ENCODE data around the gene POLG.

The POLG gene

DNA sequence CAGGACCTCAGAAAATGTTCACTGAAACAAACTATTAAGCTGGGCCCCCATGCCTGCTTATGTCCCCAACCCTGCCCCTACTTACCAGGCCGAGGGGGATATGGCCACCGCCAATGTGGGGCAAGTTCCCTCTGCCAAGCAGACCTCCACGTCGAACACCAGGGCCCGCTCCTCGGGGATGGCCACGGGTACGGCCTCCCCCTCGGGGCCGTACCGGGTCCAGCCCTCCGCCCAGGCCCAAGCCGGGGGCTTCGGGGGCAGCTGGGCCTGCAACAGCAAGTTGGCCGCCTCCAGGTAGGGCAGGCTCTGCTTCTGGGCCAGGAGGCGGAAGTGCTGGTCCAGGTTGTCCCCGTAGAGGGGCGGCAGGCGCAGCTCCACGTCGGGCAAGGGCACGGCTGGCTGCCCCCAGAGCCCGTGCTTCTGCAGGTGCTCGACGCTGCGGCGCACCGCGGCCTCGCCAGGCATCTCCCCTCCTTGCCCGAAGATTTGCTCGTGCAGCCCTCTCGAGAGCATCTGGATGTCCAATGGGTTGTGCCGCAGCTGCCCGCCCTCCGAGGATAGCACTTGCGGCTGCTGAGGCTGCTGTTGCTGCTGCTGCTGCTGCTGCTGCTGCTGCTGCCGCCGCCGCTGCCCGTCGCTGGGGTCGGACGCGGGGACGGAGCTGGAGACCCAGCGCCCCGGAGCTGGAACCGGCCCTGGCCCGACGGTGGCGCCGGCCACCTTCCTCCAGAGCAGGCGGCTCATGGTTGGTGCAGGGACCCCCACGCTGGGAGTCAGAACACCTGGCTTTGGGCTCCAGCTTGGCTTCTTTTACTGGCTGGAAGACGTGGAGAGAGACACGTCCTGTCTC is 1.4 kb downstream of the POLG start:
- H3K4me3 ChIP-seq (ENCODE audit: insufficient read depth, low read depth, low read length, poor library complexity, severe bottlenecking) = peak overlapping the region; percentile 73
- peaks cover 53% of the 10 kb centered on the region for H3K4me1 ChIP-seq (ENCODE audit: control insufficient read depth, insufficient read depth, low read length, poor library complexity, severe bottlenecking)
- no peaks in the 10 kb centered on the region for H3K27me3 ChIP-seq (replicated peaks; ENCODE audit: control insufficient read depth, insufficient read depth, low read length, poor library complexity, severe bottlenecking)
- H3K36me3 ChIP-seq (ENCODE audit: control insufficient read depth, insufficient read depth, low read length) = peaks cover 42% of the 10 kb centered on the region
- no peaks in the 10 kb centered on the region for H3K9me3 ChIP-seq (ENCODE audit: control insufficient read depth, low read length)
- peak overlapping the region; percentile 81 for H3K27ac ChIP-seq (ENCODE audit: insufficient read depth, low read length, poor library complexity, severe bottlenecking)
- DNase-seq = no peak

DNA sequence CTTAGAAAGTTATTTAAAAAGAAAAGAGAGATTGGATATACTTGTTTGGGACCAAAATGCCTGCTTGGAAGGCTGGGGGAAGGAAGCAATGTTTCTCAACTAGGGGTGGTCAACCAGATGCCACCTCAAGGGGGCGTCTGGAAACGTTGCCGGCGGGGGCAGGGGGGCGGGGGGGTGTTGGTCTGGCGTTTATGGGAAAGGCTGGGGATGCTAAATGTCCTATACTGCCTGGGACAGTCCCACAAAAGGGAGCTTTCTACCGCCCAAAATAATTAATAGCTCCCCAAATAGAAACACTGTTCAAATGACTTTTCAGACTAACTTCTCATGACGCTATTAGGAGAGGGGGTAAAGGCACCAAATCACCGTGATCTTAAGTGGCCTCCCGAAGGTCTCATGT is 2.2 kb downstream of the POLG start:
- H3K9me3 ChIP-seq (ENCODE audit: control insufficient read depth, low read length) = no peaks in the 10 kb centered on the region
- H3K4me1 ChIP-seq (ENCODE audit: control insufficient read depth, insufficient read depth, low read length, poor library complexity, severe bottlenecking) = peaks cover 53% of the 10 kb centered on the region
- no peak for DNase-seq
- no peak overlapping the region for H3K4me3 ChIP-seq (ENCODE audit: insufficient read depth, low read depth, low read length, poor library complexity, severe bottlenecking)
- H3K36me3 ChIP-seq (ENCODE audit: control insufficient read depth, insufficient read depth, low read length) = peaks cover 49% of the 10 kb centered on the region
- H3K27ac ChIP-seq (ENCODE audit: insufficient read depth, low read length, poor library complexity, severe bottlenecking) = no peak overlapping the region
- H3K27me3 ChIP-seq (replicated peaks; ENCODE audit: control insufficient read depth, insufficient read depth, low read length, poor library complexity, severe bottlenecking) = no peaks in the 10 kb centered on the region

DNA sequence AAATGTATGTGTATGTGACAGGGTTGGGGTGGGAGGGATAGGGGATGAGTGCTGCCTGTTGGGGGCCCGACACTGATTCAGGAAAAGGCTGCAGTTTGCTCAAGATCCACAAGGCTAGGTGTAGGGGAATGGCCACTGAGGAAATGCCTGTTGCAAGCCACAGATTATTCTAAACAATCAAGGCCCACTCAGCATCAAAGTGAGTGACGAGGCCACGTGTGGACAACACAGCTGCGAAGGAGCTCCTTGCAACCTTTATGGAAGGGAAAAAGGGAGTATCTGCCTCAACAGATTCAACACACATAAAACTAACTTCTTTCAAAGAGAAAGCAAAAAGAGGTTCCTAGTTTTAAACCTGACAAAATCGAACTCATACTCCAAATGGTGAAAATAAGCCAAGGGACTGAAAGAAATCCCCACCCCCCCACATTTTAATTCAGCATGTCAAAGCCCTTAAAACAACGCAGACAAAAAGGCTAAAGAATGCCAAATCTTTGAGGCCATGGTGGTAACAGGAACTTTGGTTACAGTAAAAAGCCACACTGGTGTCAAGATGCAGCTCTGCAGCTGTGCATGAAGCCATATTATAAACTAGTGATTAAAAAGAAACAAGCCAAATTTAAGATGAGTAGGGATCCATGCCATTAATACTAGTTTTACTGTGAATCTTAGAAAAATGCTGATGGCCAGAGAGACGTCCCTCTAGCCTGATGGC is 3.6 kb downstream of the POLG start:
- DNase-seq = no peak
- peaks cover 63% of the 10 kb centered on the region for H3K36me3 ChIP-seq (ENCODE audit: control insufficient read depth, insufficient read depth, low read length)
- no peak overlapping the region for H3K4me3 ChIP-seq (ENCODE audit: insufficient read depth, low read depth, low read length, poor library complexity, severe bottlenecking)
- peaks cover 53% of the 10 kb centered on the region for H3K4me1 ChIP-seq (ENCODE audit: control insufficient read depth, insufficient read depth, low read length, poor library complexity, severe bottlenecking)
- no peaks in the 10 kb centered on the region for H3K27me3 ChIP-seq (replicated peaks; ENCODE audit: control insufficient read depth, insufficient read depth, low read length, poor library complexity, severe bottlenecking)
- H3K9me3 ChIP-seq (ENCODE audit: control insufficient read depth, low read length) = no peaks in the 10 kb centered on the region
- H3K27ac ChIP-seq (ENCODE audit: insufficient read depth, low read length, poor library complexity, severe bottlenecking) = no peak overlapping the region

DNA sequence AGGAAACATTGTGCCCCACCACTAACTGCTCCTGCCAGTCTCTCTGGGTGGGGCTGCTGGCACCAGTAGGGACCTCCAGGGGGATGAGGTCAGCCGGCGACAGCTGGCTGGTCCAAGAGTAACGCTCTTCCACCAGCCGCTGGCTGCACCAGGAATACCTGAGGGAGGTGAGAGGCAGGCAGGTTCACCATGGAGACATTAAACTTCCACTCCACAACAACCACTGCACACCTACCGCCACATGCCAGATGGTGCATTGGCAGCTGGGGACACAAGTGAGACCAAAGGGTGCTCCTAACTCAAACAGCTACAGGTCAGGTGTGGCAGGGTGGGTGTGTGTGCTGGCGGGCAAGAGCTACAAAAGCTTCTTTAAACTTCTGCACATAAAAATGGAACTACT is 4.5 kb downstream of the POLG start:
- H3K9me3 ChIP-seq (ENCODE audit: control insufficient read depth, low read length) = no peaks in the 10 kb centered on the region
- no peak for DNase-seq
- no peak overlapping the region for H3K4me3 ChIP-seq (ENCODE audit: insufficient read depth, low read depth, low read length, poor library complexity, severe bottlenecking)
- H3K36me3 ChIP-seq (ENCODE audit: control insufficient read depth, insufficient read depth, low read length) = peaks cover 73% of the 10 kb centered on the region
- peaks cover 48% of the 10 kb centered on the region for H3K4me1 ChIP-seq (ENCODE audit: control insufficient read depth, insufficient read depth, low read length, poor library complexity, severe bottlenecking)
- no peak overlapping the region for H3K27ac ChIP-seq (ENCODE audit: insufficient read depth, low read length, poor library complexity, severe bottlenecking)
- H3K27me3 ChIP-seq (replicated peaks; ENCODE audit: control insufficient read depth, insufficient read depth, low read length, poor library complexity, severe bottlenecking) = no peaks in the 10 kb centered on the region

DNA sequence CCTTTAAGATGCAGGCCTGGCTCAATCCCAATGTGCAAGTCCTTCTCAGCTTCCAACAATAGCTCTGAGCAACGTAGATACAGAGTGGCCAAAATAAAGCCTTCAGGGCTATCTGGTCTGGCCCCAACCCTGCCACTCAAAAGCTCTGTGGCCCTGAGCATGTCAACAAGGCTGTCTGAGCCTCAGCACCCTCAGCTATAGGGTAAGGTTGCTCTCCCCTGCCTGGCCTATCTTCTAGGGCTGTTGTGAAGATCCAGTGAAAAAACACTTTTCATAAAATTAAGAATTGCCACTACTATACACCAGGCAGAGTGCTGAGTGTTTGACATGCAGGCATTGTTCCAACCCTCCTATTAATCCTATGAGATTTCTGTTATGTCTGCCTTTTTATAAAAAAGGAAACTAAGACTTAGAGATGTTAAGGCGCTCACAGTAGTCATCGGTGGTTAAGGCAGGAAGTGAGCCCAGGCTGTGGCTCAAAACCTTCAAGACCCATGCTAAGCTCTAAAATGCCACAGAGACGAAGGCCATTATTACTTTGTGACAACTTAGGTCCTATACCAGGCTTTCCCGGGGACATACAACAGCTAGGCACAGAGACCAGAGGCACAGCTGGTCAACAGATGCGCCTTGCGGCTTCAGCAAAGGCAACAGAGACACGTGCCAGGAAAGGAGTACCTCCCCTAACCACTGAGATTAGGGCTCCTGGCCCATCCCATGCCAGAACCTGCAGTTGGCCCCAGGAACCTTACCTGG is 5.1 kb downstream of the POLG start:
- peak overlapping the region; percentile 40 for H3K27ac ChIP-seq (ENCODE audit: insufficient read depth, low read length, poor library complexity, severe bottlenecking)
- H3K4me1 ChIP-seq (ENCODE audit: control insufficient read depth, insufficient read depth, low read length, poor library complexity, severe bottlenecking) = peaks cover 47% of the 10 kb centered on the region
- no peak overlapping the region for H3K4me3 ChIP-seq (ENCODE audit: insufficient read depth, low read depth, low read length, poor library complexity, severe bottlenecking)
- peaks cover 79% of the 10 kb centered on the region for H3K36me3 ChIP-seq (ENCODE audit: control insufficient read depth, insufficient read depth, low read length)
- peak in 1 of 3 donors; percentile 13 for DNase-seq
- no peaks in the 10 kb centered on the region for H3K9me3 ChIP-seq (ENCODE audit: control insufficient read depth, low read length)
- no peaks in the 10 kb centered on the region for H3K27me3 ChIP-seq (replicated peaks; ENCODE audit: control insufficient read depth, insufficient read depth, low read length, poor library complexity, severe bottlenecking)

DNA sequence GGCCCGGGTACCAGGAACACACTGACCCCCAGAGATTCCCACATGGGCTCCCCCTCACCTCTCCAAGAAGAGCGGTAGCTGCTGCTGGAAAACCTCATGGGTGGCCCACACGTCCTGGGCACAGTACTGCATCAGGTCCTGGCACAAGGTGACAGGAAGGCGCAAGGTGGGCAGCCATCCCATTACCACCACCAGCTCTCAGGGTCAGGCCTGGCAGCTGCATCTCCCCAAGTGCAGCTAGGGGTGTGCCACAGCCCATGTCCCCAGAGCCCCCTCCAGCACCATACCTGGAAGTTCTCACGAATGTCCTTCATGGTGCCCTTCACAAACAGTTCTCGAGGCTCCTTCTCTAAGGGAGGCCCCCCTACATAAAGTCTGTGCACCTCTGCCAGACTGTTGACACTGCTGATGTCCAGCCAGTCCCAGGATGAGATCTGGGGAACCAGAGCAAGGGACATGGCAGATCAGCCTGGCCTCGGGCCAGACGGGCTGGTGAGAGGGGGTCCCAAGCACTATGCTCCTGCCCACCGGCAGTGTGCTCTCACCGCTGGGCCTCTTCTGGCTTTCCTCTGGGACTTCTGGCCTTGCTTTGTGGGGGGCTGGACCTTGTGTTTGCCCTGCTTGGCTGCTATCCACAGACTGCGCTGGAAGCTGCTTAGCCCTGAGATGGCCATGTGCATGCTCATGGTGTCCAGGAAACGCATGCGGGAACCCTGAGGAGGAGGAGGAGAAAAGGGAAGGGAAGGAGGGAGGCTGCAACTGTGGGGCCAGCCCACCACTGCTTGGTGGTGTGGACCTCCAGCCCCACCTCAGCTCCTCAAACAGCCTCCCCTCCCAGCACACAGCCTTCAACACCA is 6.0 kb downstream of the POLG start:
- no peak overlapping the region for H3K27ac ChIP-seq (ENCODE audit: insufficient read depth, low read length, poor library complexity, severe bottlenecking)
- H3K36me3 ChIP-seq (ENCODE audit: control insufficient read depth, insufficient read depth, low read length) = peaks cover 88% of the 10 kb centered on the region
- DNase-seq = no peak
- no peaks in the 10 kb centered on the region for H3K9me3 ChIP-seq (ENCODE audit: control insufficient read depth, low read length)
- no peak overlapping the region for H3K4me3 ChIP-seq (ENCODE audit: insufficient read depth, low read depth, low read length, poor library complexity, severe bottlenecking)
- no peaks in the 10 kb centered on the region for H3K27me3 ChIP-seq (replicated peaks; ENCODE audit: control insufficient read depth, insufficient read depth, low read length, poor library complexity, severe bottlenecking)
- peaks cover 42% of the 10 kb centered on the region for H3K4me1 ChIP-seq (ENCODE audit: control insufficient read depth, insufficient read depth, low read length, poor library complexity, severe bottlenecking)

DNA sequence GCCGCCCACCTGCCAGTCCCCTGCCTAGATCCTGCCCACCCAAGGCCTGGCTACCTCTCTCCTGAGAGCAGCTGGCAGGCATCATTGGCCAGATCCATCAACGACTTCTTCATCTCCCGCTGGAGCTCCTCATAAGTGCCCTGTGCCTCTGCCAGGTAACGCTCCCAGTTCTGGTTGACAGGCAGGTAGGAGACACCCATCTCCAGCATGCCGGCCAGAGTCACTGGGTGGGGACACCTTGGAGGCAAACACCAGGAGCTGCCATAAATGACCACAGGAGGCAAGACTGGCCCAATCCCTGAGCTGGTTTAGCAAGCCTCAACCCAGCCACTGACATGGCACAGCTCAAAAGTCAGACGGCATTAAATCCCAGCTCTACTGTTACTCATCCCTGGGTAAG is 7.5 kb downstream of the POLG start:
- H3K36me3 ChIP-seq (ENCODE audit: control insufficient read depth, insufficient read depth, low read length) = peaks cover 93% of the 10 kb centered on the region
- no peak overlapping the region for H3K4me3 ChIP-seq (ENCODE audit: insufficient read depth, low read depth, low read length, poor library complexity, severe bottlenecking)
- DNase-seq = no peak
- H3K27me3 ChIP-seq (replicated peaks; ENCODE audit: control insufficient read depth, insufficient read depth, low read length, poor library complexity, severe bottlenecking) = no peaks in the 10 kb centered on the region
- no peak overlapping the region for H3K27ac ChIP-seq (ENCODE audit: insufficient read depth, low read length, poor library complexity, severe bottlenecking)
- H3K4me1 ChIP-seq (ENCODE audit: control insufficient read depth, insufficient read depth, low read length, poor library complexity, severe bottlenecking) = peaks cover 27% of the 10 kb centered on the region
- no peaks in the 10 kb centered on the region for H3K9me3 ChIP-seq (ENCODE audit: control insufficient read depth, low read length)

DNA sequence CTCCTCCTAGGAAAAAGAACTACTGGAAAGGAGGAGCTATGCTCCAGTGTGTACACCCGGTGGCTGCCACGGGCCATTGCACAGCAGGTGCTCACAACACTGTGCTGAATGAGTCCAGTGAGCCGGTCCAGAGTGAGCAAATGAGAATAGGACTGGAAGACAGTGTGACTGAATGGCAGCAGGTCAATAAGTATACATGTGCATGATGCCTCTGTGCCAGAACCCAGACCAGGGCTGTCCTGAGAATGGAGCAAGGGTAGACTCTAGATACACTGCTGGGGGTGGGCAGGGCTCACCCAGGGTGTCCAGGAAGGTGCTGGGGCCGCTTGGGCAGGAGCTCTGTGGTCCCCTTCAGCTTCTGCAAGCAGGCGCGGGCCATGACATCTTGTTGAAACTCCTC is 8.3 kb downstream of the POLG start:
- H3K4me3 ChIP-seq (ENCODE audit: insufficient read depth, low read depth, low read length, poor library complexity, severe bottlenecking) = no peak overlapping the region
- peaks cover 93% of the 10 kb centered on the region for H3K36me3 ChIP-seq (ENCODE audit: control insufficient read depth, insufficient read depth, low read length)
- H3K27ac ChIP-seq (ENCODE audit: insufficient read depth, low read length, poor library complexity, severe bottlenecking) = peak overlapping the region; percentile 13
- no peaks in the 10 kb centered on the region for H3K27me3 ChIP-seq (replicated peaks; ENCODE audit: control insufficient read depth, insufficient read depth, low read length, poor library complexity, severe bottlenecking)
- DNase-seq = no peak
- H3K9me3 ChIP-seq (ENCODE audit: control insufficient read depth, low read length) = no peaks in the 10 kb centered on the region
- H3K4me1 ChIP-seq (ENCODE audit: control insufficient read depth, insufficient read depth, low read length, poor library complexity, severe bottlenecking) = peaks cover 19% of the 10 kb centered on the region

DNA sequence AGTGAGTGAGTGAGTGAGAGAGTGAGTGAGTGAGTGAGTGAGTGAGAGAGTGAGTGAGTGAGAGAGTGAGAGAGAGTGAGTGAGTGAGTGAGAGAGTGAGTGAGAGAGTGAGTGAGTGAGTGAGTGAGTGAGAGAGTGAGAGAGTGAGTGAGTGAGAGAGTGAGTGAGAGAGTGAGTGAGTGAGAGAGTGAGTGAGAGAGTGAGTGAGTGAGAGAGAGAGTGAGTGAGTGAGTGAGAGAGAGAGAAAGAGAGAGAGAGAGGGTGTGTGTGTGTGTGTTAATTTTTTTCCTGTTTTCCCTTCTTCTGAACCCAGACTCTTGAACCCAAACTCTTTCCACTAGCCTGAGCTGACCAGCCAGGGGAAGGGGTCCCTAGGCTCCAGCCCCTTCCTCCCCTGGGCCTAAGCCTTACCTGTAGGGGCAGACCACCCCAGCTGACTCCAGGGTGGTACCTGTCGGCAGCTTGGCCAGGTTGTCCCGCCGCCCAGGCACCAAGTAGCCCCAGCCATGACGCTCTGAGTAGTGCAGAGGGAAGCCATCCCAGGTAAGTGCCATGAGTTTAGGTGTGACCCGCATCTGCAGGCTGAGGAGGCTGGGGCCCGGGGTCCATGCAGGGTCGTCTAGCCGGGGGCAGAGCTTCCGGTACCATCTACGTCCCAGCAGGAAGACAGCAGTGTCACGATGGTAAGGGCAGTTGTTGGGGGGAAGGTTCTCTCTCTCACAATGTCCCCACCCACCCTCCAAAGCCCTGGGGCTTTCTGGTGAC is 9.4 kb downstream of the POLG start:
- Histone ChIP-seq H3K9me3 (ENCODE audit: control insufficient read depth, low read length) (no peaks in the 10 kb centered on the region), H3K4me1 (ENCODE audit: control insufficient read depth, insufficient read depth, low read length, poor library complexity, severe bottlenecking) (peaks cover 11% of the 10 kb centered on the region), H3K27me3 (replicated peaks; ENCODE audit: control insufficient read depth, insufficient read depth, low read length, poor library complexity, severe bottlenecking) (no peaks in the 10 kb centered on the region), H3K27ac (ENCODE audit: insufficient read depth, low read length, poor library complexity, severe bottlenecking) (no peak overlapping the region), H3K4me3 (ENCODE audit: insufficient read depth, low read depth, low read length, poor library complexity, severe bottlenecking) (no peak overlapping the region), H3K36me3 (ENCODE audit: control insufficient read depth, insufficient read depth, low read length) (peaks cover 99% of the 10 kb centered on the region)
- no peak for DNase-seq

Measured in effector memory CD4-positive, alpha-beta T cell (primary cell).